Epithelial cell of esophagus (primary cell): ENCODE data around the gene DLAT.
"Not testable (repeated sequence)": the region's sequence is repeated elsewhere in the genome, so short reads cannot be mapped to it uniquely, and the experiment has no call there.

Source experiments
- DNase-seq: peaks from one replicate; pipeline ENCODE4 v3.0.0; 2010; ENCODE audit warnings: low read depth
- H3K4me3 ChIP-seq: 2 replicates; pipeline ENCODE4 v1.5.1; 2011; ENCODE audit warnings: mild to moderate bottlenecking, low read length, control low read depth
- CTCF ChIP-seq: IDR thresholded peaks from 2 replicates; pipeline ENCODE4 v1.5.1; 2011; ENCODE audit warnings: low read depth, mild to moderate bottlenecking, low read length, control low read depth, inconsistent platforms; ENCODE audit not compliant: insufficient read depth; ENCODE audit errors: missing control alignments

DLAT gene

GRCh38 chr11:112085822-112086421 lies 60.7 kb downstream of the DLAT start:
- DNase-seq: peak; percentile 33
- no peak for TF ChIP-seq CTCF
- peak overlapping the region; percentile 98 for H3K4me3 ChIP-seq

GRCh38 chr11:112086422-112087191 lies 61.4 kb downstream of the DLAT start, which contains the start of the genes SDHD and TIMM8B:
TSS of gene SDHD (plus strand) at chr11:112086873. CDS start at chr11:112086908, 35 bp downstream.
TSS of gene TIMM8B (minus strand) at chr11:112086756. CDS start at chr11:112086723, 33 bp downstream.
- peak within 1 kb of the TSS; percentile 98 for H3K4me3 ChIP-seq
- TF ChIP-seq CTCF: peak; percentile 44
- DNase-seq: peak; percentile 97

- DNase-seq: peak; percentile 10
- TF ChIP-seq CTCF: no peak
- peak overlapping the region; percentile 98 for H3K4me3 ChIP-seq
Observed at GRCh38 chr11:112087212-112087611, 62.0 kb downstream of the DLAT start.

GRCh38 chr11:112095302-112095701 lies 70.1 kb downstream of the DLAT start:
- DNase-seq: not testable (repeated sequence)

GRCh38 chr11:112096194-112096593 lies 71.0 kb downstream of the DLAT start:
- no peak for TF ChIP-seq CTCF
- no peak overlapping the region for H3K4me3 ChIP-seq
- DNase-seq: no peak

More at GRCh38 chr11:112095302-112095701, 70.1 kb downstream of the DLAT start:
- H3K4me3 ChIP-seq: not testable (repeated sequence)

- no peak for DNase-seq
- TF ChIP-seq CTCF: no peak
- H3K4me3 ChIP-seq: no peak overlapping the region
Observed at GRCh38 chr11:112097734-112098528, 72.7 kb downstream of the DLAT start.

GRCh38 chr11:112100462-112100861 lies 75.3 kb downstream of the DLAT start:
- no peak for DNase-seq
- TF ChIP-seq CTCF: no peak
- no peak overlapping the region for H3K4me3 ChIP-seq
